Right ventricle myocardium superior (tissue), 1 donor: ENCODE data around the gene JMJD1C. TPM values are rescaled to one million over a fixed set of nuclear protein-coding genes. Genes with fewer than 3 reads are reported as not detected.

Experiments
- ATAC-seq: fragments of 200-7000 bp; cut with Tn5 transposase; one replicate; pipeline ENCODE4 v1.9.1; 2020; ENCODE audit warnings: mild to moderate bottlenecking; ENCODE audit not compliant: poor library complexity
- DNase-seq: peaks from one replicate; pipeline ENCODE4 v3.0.0-alpha.2; 2020
- intact Hi-C: fragments of 100-400 bp; cut with DNase I; formaldehyde crosslinking; loops from one replicate; pipeline ENCODE4 v1.11.2; 2022
- total RNA-seq: library from RNA; stranded (reverse); fragmentation: NEBNext Ultra II Directional; extraction: Animal tissue kit (Norgen Biotek cat#: 25700); gene quantifications from one replicate; pipeline ENCODE4 v1.2.1, GENCODE V29; 2021
- donor health status: DM: no; HTN: yes; CAD: no; lungs with severe emphysema.

JMJD1C gene
- total RNA-seq, 1 donor from 2014 or later, result 32.9 TPM

DNA sequence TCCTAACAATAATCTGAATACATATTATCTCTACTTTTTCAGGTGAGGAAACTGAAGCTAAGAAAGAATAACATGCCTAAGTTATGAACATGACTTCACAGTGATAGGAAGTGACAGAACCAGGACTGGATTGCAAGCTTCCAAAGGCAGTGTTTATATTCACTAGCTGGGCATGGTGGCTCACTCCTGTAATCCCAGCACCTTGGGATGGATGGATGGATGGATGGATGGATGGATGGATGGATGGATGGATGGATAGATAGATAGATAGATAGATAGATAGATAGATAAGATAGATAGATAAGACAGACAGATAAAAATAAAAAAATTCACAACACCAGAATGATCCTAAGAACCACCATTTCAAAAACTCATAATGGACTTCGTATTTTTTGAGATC lies 18.2 kb upstream of the JMJD1C start:
- DNase-seq, result no peak
- intact Hi-C loops, result no loop called here
- no peak for ATAC-seq

DNA sequence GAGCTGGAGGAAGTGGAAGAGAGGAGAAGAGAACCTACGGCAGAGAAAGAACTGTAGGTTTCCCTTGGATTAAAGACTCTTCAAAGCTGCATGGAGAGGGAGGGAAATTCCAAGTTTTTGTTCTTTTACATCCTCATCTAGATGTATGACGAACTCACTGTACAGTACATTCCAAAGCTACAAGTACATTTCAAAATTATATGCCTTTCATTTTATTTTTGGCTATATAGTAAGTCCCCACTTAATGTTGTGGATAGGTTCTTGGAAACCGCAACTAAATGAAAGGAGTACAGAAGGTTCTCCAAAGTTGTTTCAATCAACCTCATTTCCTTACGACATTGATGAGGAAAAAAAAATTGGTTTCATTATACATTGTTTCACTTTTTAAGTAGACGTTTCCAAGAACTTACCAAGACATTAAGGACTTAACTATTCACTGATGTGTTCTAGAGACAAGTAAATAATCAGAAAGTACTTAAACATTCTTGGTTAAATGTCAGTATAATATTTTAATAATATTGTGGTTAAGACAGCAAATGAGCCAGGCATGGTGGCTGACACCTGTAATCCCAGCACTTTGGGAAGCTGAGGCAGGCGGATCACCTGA lies 16.1 kb upstream of the JMJD1C start:
- DNase-seq (no peak), ATAC-seq (no peak)
- intact Hi-C loops, result no loop called here

- ATAC-seq (no peak), DNase-seq (no peak)
- intact Hi-C loops, result no loop called here
Observed at GRCh38 chr10:63480237-63480636, 14.5 kb upstream of the JMJD1C start.

GRCh38 chr10:63478564-63478963 lies 12.8 kb upstream of the JMJD1C start:
- ATAC-seq (no peak), DNase-seq (no peak)
- intact Hi-C loops, result no loop called here

GRCh38 chr10:63477927-63478326 lies 12.2 kb upstream of the JMJD1C start:
- no peak for ATAC-seq
- no peak for DNase-seq
- intact Hi-C loops, result no loop called here

- no peak for DNase-seq
- intact Hi-C loops, result no loop called here
- no peak for ATAC-seq
Observed at GRCh38 chr10:63474488-63474887, 8.7 kb upstream of the JMJD1C start.

DNA sequence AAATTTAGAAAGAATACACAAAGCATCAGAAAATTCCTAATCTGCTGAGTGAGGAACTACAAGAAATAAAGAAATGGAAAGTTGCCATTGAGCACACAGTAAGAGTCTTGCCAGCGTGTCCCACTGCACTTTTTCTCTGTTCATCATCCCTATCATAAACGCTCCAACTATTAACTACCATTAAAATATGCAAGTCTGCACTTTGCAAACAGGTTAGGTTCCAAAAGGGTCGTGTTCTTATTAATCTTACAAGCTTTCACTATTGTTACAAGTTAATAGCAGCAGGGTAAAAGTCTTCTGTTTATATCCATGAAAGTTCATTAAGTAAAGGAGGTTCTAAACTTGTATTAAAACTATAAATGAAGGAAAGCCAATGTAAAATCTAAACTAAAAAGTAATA lies 5.2 kb upstream of the JMJD1C start:
- DNase-seq (no peak), ATAC-seq (no peak)
- intact Hi-C loops, result no loop called here

GRCh38 chr10:63468947-63469346 lies 3.2 kb upstream of the JMJD1C start:
- intact Hi-C loops, result loop anchor here (5.0 kb wide), 1 partner anchor 53 kb away; the partner anchor contains the start of gene REEP3
- ATAC-seq (no peak), DNase-seq (no peak)

DNA sequence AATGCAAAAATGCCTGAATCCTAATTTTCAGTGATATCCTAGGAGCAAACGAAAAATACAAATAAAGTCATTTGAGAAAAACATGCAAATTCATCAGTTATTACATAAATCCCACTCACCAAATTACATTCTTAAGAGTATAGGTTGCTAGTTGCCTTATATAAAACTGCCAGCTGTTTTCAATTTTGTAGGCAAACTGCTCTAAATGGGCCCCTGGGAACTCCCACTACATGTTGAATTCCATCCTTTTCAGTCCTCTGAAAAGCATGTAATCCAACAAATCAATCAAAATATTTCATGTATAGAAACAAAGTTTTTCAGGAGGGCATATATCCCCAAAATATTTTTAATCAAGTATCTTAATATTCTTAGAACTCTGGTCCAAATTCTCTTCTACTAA lies 2.1 kb upstream of the JMJD1C start:
- ATAC-seq (no peak), DNase-seq (no peak)
- intact Hi-C loops, result loop anchor here (5.0 kb wide), 1 partner anchor 54 kb away; the partner anchor contains the start of gene REEP3

GRCh38 chr10:63466144-63466935 lies 563 bp upstream of the JMJD1C start:
- ATAC-seq (peak; percentile 61), DNase-seq (peak; percentile 67)
- intact Hi-C loops, result loop anchor here (5.0 kb wide), 1 partner anchor 56 kb away; the partner anchor contains the start of gene REEP3

GRCh38 chr10:63464402-63465292 lies 1.1 kb downstream of the JMJD1C start:
- intact Hi-C loops, result loop anchor here (5.0 kb wide), 1 partner anchor 58 kb away; the partner anchor contains the start of gene REEP3
- ATAC-seq, result peak; percentile 69
- no peak for DNase-seq

GRCh38 chr10:63462442-63462841 lies 3.3 kb downstream of the JMJD1C start:
- ATAC-seq, result no peak
- intact Hi-C loops, result no loop called here
- no peak for DNase-seq

DNA sequence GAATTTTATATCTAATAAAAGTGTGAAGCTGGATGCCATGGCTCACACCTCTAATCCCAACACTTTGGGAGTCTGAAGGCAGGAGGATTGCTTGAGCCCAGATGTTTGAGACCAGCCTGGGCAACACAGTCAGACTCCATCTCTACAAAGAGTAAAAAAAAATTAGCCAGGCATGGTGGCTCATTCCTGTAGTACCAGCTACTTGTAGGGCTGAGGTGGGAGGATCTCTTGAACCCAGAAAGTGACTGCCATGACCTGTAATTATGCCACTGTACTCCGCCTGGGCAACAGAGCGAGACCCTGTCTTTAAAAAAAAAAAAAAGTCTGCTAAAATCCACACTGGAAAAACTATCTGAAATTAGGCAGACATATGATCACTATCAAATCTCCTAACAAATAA lies 7.6 kb downstream of the JMJD1C start:
- intact Hi-C loops, result no loop called here
- DNase-seq, result no peak
- ATAC-seq, result no peak

DNA sequence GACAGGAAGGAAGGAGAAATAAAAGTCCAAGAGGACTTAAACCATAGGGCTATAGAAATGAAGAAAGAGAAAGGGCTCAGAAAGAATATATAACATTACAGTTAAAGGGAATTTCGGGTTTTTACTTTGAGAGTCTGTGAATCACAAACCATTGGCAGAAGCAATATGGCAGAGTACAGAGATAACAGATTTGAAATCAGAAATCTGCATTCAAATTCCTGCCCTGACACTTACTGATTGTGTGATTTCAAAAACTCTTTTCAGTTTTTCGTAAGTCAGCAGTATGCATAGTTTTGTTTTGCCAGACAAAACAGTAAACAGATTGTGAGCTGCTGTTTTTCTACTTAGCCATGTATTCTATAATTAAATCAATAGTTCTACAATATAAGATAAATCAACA lies 8.2 kb downstream of the JMJD1C start:
- no peak for DNase-seq
- intact Hi-C loops, result no loop called here
- ATAC-seq, result no peak

DNA sequence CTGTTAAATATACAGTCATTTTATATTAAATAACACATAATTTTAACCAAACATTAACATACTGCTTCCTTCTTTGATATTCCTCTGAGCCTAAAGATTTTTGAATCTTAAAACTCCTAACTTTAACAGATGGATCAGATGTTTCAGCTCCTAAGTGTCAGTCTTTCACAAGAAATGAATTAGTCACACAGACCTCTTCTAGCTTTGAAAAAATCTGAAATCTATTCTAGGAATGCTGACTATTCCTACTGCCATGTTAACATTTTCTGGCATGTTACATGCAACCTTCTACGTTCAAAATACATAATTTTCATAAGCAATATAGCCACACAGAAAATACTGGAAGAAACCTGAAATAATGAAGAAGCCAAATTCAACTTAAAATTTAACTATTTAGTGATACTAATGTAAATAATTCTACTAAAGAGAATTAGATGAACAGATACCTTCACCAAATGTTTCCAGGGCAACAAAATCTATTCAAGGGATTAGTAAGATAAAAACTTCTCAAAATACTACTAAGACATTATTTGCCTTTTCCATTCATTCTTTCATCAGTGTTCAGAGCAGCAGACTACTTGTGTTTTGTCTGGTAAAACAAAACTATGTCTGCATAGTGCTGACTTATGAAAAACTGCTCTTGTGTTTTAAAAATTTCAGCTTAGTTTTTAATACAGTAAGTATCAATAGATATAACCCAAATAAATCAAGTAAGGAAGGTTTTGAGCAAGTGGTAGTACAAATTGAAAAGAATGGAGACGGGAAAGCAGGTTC lies 9.2 kb downstream of the JMJD1C start:
- DNase-seq (no peak), ATAC-seq (no peak)
- intact Hi-C loops, result no loop called here

GRCh38 chr10:63455507-63455906 lies 10.3 kb downstream of the JMJD1C start:
- DNase-seq, result no peak
- intact Hi-C loops, result no loop called here
- ATAC-seq, result no peak

- ATAC-seq (no peak), DNase-seq (no peak)
- intact Hi-C loops, result no loop called here
Observed at GRCh38 chr10:63454631-63455030, 11.1 kb downstream of the JMJD1C start.

DNA sequence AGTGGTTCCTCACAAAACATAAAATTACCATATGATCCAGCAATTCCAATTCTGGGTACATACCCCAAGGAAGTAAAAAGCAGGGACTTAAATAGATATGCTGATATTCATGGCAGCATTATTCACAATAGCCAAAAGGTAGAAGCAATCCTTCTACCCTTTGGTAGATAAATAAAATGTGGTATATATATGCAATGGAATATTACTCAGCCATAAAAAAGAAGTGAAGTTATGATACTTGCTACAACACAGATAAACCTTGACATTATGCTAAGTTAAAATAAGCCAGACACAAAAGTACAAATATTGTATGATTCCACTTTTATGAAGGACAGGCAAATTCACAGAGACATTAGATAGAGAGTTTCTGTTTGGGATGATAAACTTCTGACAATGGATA lies 13.3 kb downstream of the JMJD1C start:
- ATAC-seq, result no peak
- intact Hi-C loops, result no loop called here

More for the DNA sequence above, 13.3 kb downstream of the JMJD1C start:
- DNase-seq, result no peak
